ENCODE results near the gene DDAH1. TPM values are rescaled to one million over a fixed set of nuclear protein-coding genes. Genes with fewer than 3 reads are reported as not detected.

Gene DDAH1
- total and polyA plus RNA-seq, 2 of the 8 experiments (the other 6 are each of a cell fraction or from before 2014, with no cell fraction given): 22.8 to 54.5 TPM

DNA sequence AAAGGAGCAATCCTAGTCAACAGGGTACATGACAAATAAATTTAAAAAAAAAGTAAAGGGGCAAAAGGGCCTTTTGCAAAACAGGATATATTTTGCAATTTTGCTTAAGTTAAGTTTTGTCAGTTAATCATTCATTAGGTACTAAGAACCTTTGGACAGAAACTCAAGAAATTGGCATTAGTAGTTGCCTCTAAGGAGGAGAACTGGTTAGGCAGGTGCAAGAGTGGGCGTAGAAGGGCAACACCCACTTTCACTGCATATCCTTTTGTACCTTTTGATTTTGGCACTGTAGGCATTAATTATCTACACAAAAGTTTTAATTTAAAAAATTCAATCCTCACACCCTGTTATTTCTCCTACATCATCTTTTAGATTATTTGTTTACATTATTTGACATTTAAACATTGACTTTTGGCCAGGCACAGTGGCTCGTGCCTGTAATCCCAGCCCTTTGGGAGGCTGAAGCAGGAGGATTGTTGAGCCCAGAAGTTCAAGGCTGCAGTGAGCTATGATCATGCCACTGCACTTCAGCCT, 4.3 kb downstream of the DDAH1 start:
- POLR2A ChIA-PET (ENCODE audit: partially characterized antibody): interaction anchor here (1.5 kb wide), 1 partner anchor 9 kb away, joined by 3 read pairs; no protein-coding TSS in a partner anchor
- no peak overlapping the region for H2AFZ ChIP-seq (ENCODE audit: low read length)

More for the DNA sequence above, 4.3 kb downstream of the DDAH1 start:
- Histone ChIP-seq H3K14ac (ENCODE audit: insufficient read length) (no peak overlapping the region), H3K27me3 (replicated peaks in 1 of 4; ENCODE audit: control insufficient read depth in 3 of 4, extremely low read depth in 1 of 4, insufficient read depth in 3 of 4, low read length in 3 of 4) (peaks cover 0 to 18% (median 11%) of the 10 kb centered on the region in 4 experiments; a peak in 6 of 7 replicates), H3K4me2 (ENCODE audit: insufficient read depth in 1 of 2, low read depth in 2 of 2, low read length in 2 of 2) (no peak overlapping the region), H4K91ac (replicated peaks; ENCODE audit: insufficient read length, low read length) (no peak overlapping the region), H3K9ac (replicated peaks in 1 of 4; ENCODE audit: extremely low read depth in 1 of 4, low read depth in 3 of 4, low read length in 3 of 4) (no peak overlapping the region), H4K5ac (ENCODE audit: insufficient read length, low read depth, low read length) (no peak overlapping the region), H3K79me1 (ENCODE audit: low read depth, low read length) (no peaks in the 10 kb centered on the region; the same call in 1 of the 2 replicates), H2AK5ac (ENCODE audit: low read depth, low read length) (no peak overlapping the region), H3K23me2 (ENCODE audit: low read depth, low read length) (peaks cover 13% of the 10 kb centered on the region; the same call in 1 of the 2 replicates), H3K23ac (ENCODE audit: insufficient read length) (no peak overlapping the region), H2BK15ac (ENCODE audit: low read length) (no peak overlapping the region), H3K27ac (ENCODE audit: low read depth, low read length) (no peak overlapping the region), H3K4me3 (ENCODE audit: extremely low read depth in 1 of 4, insufficient read depth in 2 of 4, low read depth in 3 of 4, low read length in 4 of 4) (no peak overlapping the region), H3K79me2 (ENCODE audit: control insufficient read depth in 1 of 2, insufficient read depth in 2 of 2, low read length in 2 of 2) (peaks cover 0 to 16% of the 10 kb centered on the region in 2 experiments; a peak in 2 of 4 replicates), H3K4me1 (replicated peaks in 1 of 4; ENCODE audit: control insufficient read depth in 3 of 4, insufficient read depth in 4 of 4, low read length in 3 of 4) (peaks cover 0 to 7% (median 2%) of the 10 kb centered on the region in 4 experiments; a peak in 5 of 7 replicates), H2BK5ac (ENCODE audit: low read depth, low read length) (no peak overlapping the region), H2BK120ac (replicated peaks; ENCODE audit: low read depth, low read length) (no peak overlapping the region), H2BK12ac (ENCODE audit: low read depth, low read length) (no peak overlapping the region), H4K8ac (ENCODE audit: extremely low read depth, insufficient read depth, low read length) (no peak overlapping the region), H3K4ac (replicated peaks; ENCODE audit: insufficient read length, low read depth, low read length) (no peak overlapping the region), H3K56ac (replicated peaks; ENCODE audit: insufficient read length, low read depth, low read length) (no peak overlapping the region), H3K9me3 (ENCODE audit: insufficient read depth in 2 of 2, low read depth in 1 of 2, low read length in 1 of 2) (no peaks in the 10 kb centered on the region), H4K20me1 (replicated peaks in 1 of 2; ENCODE audit: control insufficient read depth in 1 of 2, insufficient read depth in 2 of 2, low read length in 2 of 2) (peaks cover 1% of the 10 kb centered on the region in 2 experiments), H2BK20ac (ENCODE audit: low read length) (no peak overlapping the region), H3K36me3 (ENCODE audit: control insufficient read depth in 2 of 4, insufficient read depth in 4 of 4, low read length in 3 of 4) (no peaks in the 10 kb centered on the region), H3K18ac (ENCODE audit: extremely low read depth, low read length) (no peak overlapping the region)
- CTCF ChIA-PET (ENCODE audit: partially characterized antibody): interaction anchor here (1.2 to 2.6 kb wide), 2 partner anchors 153 to 233 kb away, joined by 3 to 13 read pairs; no protein-coding TSS in a partner anchor
- FAIRE-seq (no peak), DNase-seq (ENCODE audit: low read depth in 1 of 2, low spot score in 2 of 2) (no peak)
- TF ChIP-seq MAFK (IDR thresholded peaks at IDR 0.05; ENCODE audit: low read depth, low read length) (no peak), RFX5 (IDR thresholded peaks at IDR 0.05; ENCODE audit: borderline replicate concordance, low read depth, low read length) (no peak), CHD2 (IDR thresholded peaks at IDR 0.05; ENCODE audit: low read length) (no peak), TAF1 (IDR thresholded peaks at IDR 0.05; ENCODE audit: low read depth, low read length) (no peak), GABPA (IDR thresholded peaks at IDR 0.05; ENCODE audit: borderline replicate concordance, insufficient read depth, low read length) (no peak), POLR2A (IDR thresholded peaks at IDR 0.05; ENCODE audit: control extremely low read depth in 1 of 2, low read depth in 2 of 2, low read length in 2 of 2) (no peak), RXRA (IDR thresholded peaks at IDR 0.05; ENCODE audit: insufficient read depth, low read depth, low read length) (no peak), HDAC6 (IDR thresholded peaks at IDR 0.05; ENCODE audit: low read depth, low read length) (no peak), SP1 (IDR thresholded peaks at IDR 0.05; ENCODE audit: low read depth, low read length) (no peak), SAP30 (IDR thresholded peaks at IDR 0.05; ENCODE audit: insufficient read depth, insufficient replicate concordance, low read length) (no peak)
- WGBS, 2 experiments (ENCODE audit: extremely low coverage in 1 of 2, insufficient coverage in 1 of 2, insufficient read length in 1 of 2, insufficient replicate concordance in 2 of 2, low coverage in 1 of 2, low lambda C conversion rate in 2 of 2, missing lambda C conversion rate in 1 of 2): 90% methylated on average over 2 of the region's 2 CpGs; no CpG with 5 or more reads in 1 of the 2 experiments
